Measurements from ENCODE around the gene ZNF512. TPM values are rescaled to one million over a fixed set of nuclear protein-coding genes. Genes with fewer than 3 reads are reported as not detected.

Gene ZNF512
- total and polyA plus RNA-seq, 9 of the 15 experiments (the other 6 are each of a cell fraction or from before 2014, with no cell fraction given), result 24.7 to 101 (median 65.9) TPM

GRCh38 chr2:27663285-27664153 lies 80.7 kb downstream of the ZNF512 start, which contains the start of the genes SLC4A1AP and SUPT7L (continued):
- TF ChIP-seq, protein P1, sequence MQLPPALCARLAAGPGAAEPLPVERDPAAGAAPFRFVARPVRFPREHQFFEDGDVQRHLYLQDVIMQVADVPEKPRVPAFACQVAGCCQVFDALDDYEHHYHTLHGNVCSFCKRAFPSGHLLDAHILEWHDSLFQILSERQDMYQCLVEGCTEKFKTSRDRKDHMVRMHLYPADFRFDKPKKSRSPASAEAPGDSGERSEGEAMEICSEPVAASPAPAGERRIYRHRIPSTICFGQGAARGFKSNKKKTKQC (CRISPR knock-in tag; IDR thresholded peaks at IDR 0.05), result peak; percentile 88
- no peak for TF ChIP-seq NR4A1 (CRISPR knock-in tag; IDR thresholded peaks at IDR 0.05)
- TF ChIP-seq NR4A1 (tag; IDR thresholded peaks at IDR 0.05), result peak; percentile 72; the same call in 1 of the 2 replicates
- TF ChIP-seq ADNP (tag; IDR thresholded peaks at IDR 0.05), result no peak
- TF ChIP-seq ILF3 (IDR thresholded peaks at IDR 0.05; ENCODE audit: borderline replicate concordance), result no peak
- peak; percentile 44 for TF ChIP-seq TEAD4 (IDR thresholded peaks at IDR 0.05; ENCODE audit: low read length)
- no peak for TF ChIP-seq TEAD4 (CRISPR knock-in tag; IDR thresholded peaks at IDR 0.05; ENCODE audit: borderline replicate concordance)
- TF ChIP-seq ZBTB5 (IDR thresholded peaks at IDR 0.05), result no peak
- TF ChIP-seq ZNF395 (CRISPR knock-in tag; IDR thresholded peaks at IDR 0.05), result peak; percentile 74; the same call in 1 of the 2 replicates
- 0 out of 2 replicates have a peak, but pooled peaks have one; percentile 42 for TF ChIP-seq ZNF592 (IDR thresholded peaks at IDR 0.05)
- no peak for TF ChIP-seq CHD2 (IDR thresholded peaks at IDR 0.05; ENCODE audit: low read depth, low read length)
- no peak for TF ChIP-seq MAFF (IDR thresholded peaks at IDR 0.05; ENCODE audit: low read length)
- TF ChIP-seq LEF1 (IDR thresholded peaks at IDR 0.05), result peak; percentile 86
- TF ChIP-seq, protein P2, sequence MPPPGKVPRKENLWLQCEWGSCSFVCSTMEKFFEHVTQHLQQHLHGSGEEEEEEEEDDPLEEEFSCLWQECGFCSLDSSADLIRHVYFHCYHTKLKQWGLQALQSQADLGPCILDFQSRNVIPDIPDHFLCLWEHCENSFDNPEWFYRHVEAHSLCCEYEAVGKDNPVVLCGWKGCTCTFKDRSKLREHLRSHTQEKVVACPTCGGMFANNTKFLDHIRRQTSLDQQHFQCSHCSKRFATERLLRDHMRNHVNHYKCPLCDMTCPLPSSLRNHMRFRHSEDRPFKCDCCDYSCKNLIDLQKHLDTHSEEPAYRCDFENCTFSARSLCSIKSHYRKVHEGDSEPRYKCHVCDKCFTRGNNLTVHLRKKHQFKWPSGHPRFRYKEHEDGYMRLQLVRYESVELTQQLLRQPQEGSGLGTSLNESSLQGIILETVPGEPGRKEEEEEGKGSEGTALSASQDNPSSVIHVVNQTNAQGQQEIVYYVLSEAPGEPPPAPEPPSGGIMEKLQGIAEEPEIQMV (tag; conservative IDR thresholded peaks at IDR 0.05; ENCODE audit: low read depth), result peak; percentile 87
- no peak for TF ChIP-seq U2AF1 (optimal IDR thresholded peaks at IDR 0.05; ENCODE audit: low read depth, low read length)
- TF ChIP-seq TCF7 (IDR thresholded peaks at IDR 0.05; ENCODE audit: borderline replicate concordance), result 0 out of 2 replicates have a peak, but pooled peaks have one; percentile 25
- no peak; a peak in 1 of 4 replicates for TF ChIP-seq TBL1XR1 (IDR thresholded peaks at IDR 0.05; ENCODE audit: low read length in 2 of 2)
- TF ChIP-seq NR2F6 (CRISPR knock-in tag; IDR thresholded peaks at IDR 0.05), result no peak

All from K562 (cell line).